Measurements from ENCODE around the gene SMIM7. TPM values are rescaled to one million over a fixed set of nuclear protein-coding genes. Genes with fewer than 3 reads are reported as not detected.
"Not testable (repeated sequence)": the region's sequence is repeated elsewhere in the genome, so short reads cannot be mapped to it uniquely, and the experiment has no call there.

The SMIM7 gene
- total RNA-seq, 1 donor from 2014 or later, result 30.8 TPM

- DNase-seq (ENCODE audit: missing footprints) (peak; percentile 76), ATAC-seq (peak; percentile 52)
- intact Hi-C loops (cut with DNase I), result loop anchor here (2.0 to 5.0 kb wide), 3 partner anchors 32 to 88 kb away; partner anchors contain the start of genes MED26 and SLC35E1
Measured at GRCh38 chr19:16660763-16661479, 977 bp upstream of the SMIM7 start, which contains the start of gene TMEM38A. TMEM38A (plus strand) TSS chr19:16661139; CDS start chr19:16661218, 79 bp downstream.

GRCh38 chr19:16659464-16659831 is 496 bp downstream of the SMIM7 start:
- DNase-seq (ENCODE audit: missing footprints), result no peak
- ATAC-seq, result no peak
- intact Hi-C loops (cut with DNase I), result no loop called here

- DNase-seq (ENCODE audit: missing footprints) (no peak), ATAC-seq (no peak)
- intact Hi-C loops (cut with DNase I), result no loop called here
Measured at GRCh38 chr19:16657384-16657783, 2.6 kb downstream of the SMIM7 start.

GRCh38 chr19:16655727-16656126 is 4.2 kb downstream of the SMIM7 start:
- DNase-seq (ENCODE audit: missing footprints) (no peak), ATAC-seq (no peak)
- intact Hi-C loops (cut with DNase I), result no loop called here

GRCh38 chr19:16654627-16655026 is 5.3 kb downstream of the SMIM7 start:
- intact Hi-C loops (cut with DNase I), result no loop called here
- DNase-seq (ENCODE audit: missing footprints), result no peak
- ATAC-seq, result no peak

GRCh38 chr19:16654140-16654539 is 5.8 kb downstream of the SMIM7 start:
- DNase-seq (ENCODE audit: missing footprints), result no peak
- ATAC-seq, result no peak
- intact Hi-C loops (cut with DNase I), result no loop called here

- ATAC-seq (no peak), DNase-seq (ENCODE audit: missing footprints) (no peak)
- intact Hi-C loops (cut with DNase I), result no loop called here
Measured at GRCh38 chr19:16652854-16653253, 7.1 kb downstream of the SMIM7 start.

GRCh38 chr19:16651421-16652188 is 8.3 kb downstream of the SMIM7 start:
- DNase-seq (ENCODE audit: missing footprints); ATAC-seq; intact Hi-C loops (cut with DNase I): not testable (repeated sequence)

GRCh38 chr19:16650821-16651220 is 9.1 kb downstream of the SMIM7 start:
- intact Hi-C loops (cut with DNase I), result no loop called here
- ATAC-seq (no peak), DNase-seq (ENCODE audit: missing footprints) (no peak)

- intact Hi-C loops (cut with DNase I), result no loop called here
- ATAC-seq (peak; percentile 63), DNase-seq (ENCODE audit: missing footprints) (no peak)
Measured at GRCh38 chr19:16649734-16650133, 10.2 kb downstream of the SMIM7 start.

- intact Hi-C loops (cut with DNase I), result no loop called here
- no peak for ATAC-seq
Measured at GRCh38 chr19:16645140-16645539, 14.8 kb downstream of the SMIM7 start.

GRCh38 chr19:16641695-16642094 is 18.2 kb downstream of the SMIM7 start:
- no peak for ATAC-seq
- intact Hi-C loops (cut with DNase I), result no loop called here

More at GRCh38 chr19:16645140-16645539, 14.8 kb downstream of the SMIM7 start:
- DNase-seq (ENCODE audit: missing footprints), result no peak

GRCh38 chr19:16640951-16641350 is 19.0 kb downstream of the SMIM7 start:
- no peak for DNase-seq (ENCODE audit: missing footprints)
- intact Hi-C loops (cut with DNase I), result no loop called here
- ATAC-seq, result no peak

More at GRCh38 chr19:16641695-16642094, 18.2 kb downstream of the SMIM7 start:
- DNase-seq (ENCODE audit: missing footprints), result no peak

- intact Hi-C loops (cut with DNase I), result no loop called here
- DNase-seq (ENCODE audit: missing footprints), result no peak
- no peak for ATAC-seq
Measured at GRCh38 chr19:16638666-16639065, 21.3 kb downstream of the SMIM7 start.

GRCh38 chr19:16637535-16637934 is 22.4 kb downstream of the SMIM7 start:
- no peak for DNase-seq (ENCODE audit: missing footprints)
- intact Hi-C loops (cut with DNase I), result no loop called here
- no peak for ATAC-seq

GRCh38 chr19:16631465-16631864 is 28.5 kb downstream of the SMIM7 start:
- intact Hi-C loops (cut with DNase I), result no loop called here
- ATAC-seq (no peak), DNase-seq (ENCODE audit: missing footprints) (no peak)

GRCh38 chr19:16628984-16629691 is 30.8 kb downstream of the SMIM7 start:
- DNase-seq (ENCODE audit: missing footprints), result no peak
- peak; percentile 2 for ATAC-seq
- intact Hi-C loops (cut with DNase I), result loop anchor here (2.0 kb wide), 2 partner anchors 32 to 56 kb away; partner anchors contain the start of genes SLC35E1, SMIM7 and TMEM38A

- peak; percentile 98 for DNase-seq (ENCODE audit: missing footprints)
- intact Hi-C loops (cut with DNase I), result loop anchor here (2.0 kb wide), 2 partner anchors 32 to 56 kb away; partner anchors contain the start of genes SLC35E1, SMIM7 and TMEM38A
- ATAC-seq, result peak; percentile 94
Measured at GRCh38 chr19:16628183-16628983, 31.6 kb downstream of the SMIM7 start, which contains the start of gene MED26. MED26 (minus strand) TSS chr19:16628204; CDS start chr19:16627943, 261 bp downstream.
